WTC11 (cell line): ENCODE measurements around the gene N4BP2L2. TPM values are rescaled to one million over a fixed set of nuclear protein-coding genes. Genes with fewer than 3 reads are reported as not detected.

Experiments
- ATAC-seq: fragments of 200-7000 bp; cut with Tn5 transposase; 2 replicates; pipeline ENCODE4 v1.10.0; 2021; ENCODE audit warnings: mild to moderate bottlenecking, moderate library complexity
- CTCF ChIA-PET: fragments of 300-600 bp; sonication (Branson Sonifier 250); formaldehyde crosslinking; loops from one replicate; lab custom pipeline; 2021; ENCODE audit warnings: antibody characterized with exemption; lab: Charles Lee
- POLR2A ChIA-PET: fragments of 350-600 bp; sonication (Branson Sonifier 250); formaldehyde crosslinking; loops from one replicate; lab custom pipeline; 2021; ENCODE audit warnings: antibody characterized with exemption; lab: Charles Lee
- DNase-seq: peaks from one replicate; pipeline ENCODE4 v3.0.0; 2021; ENCODE audit warnings: low spot score
- H3K27ac Mint-ChIP-seq: 2 replicates; pipeline ENCODE4 v1.8.0; 2021; ENCODE audit warnings: mixed read lengths
- H3K27me3 Mint-ChIP-seq: 2 replicates; pipeline ENCODE4 v1.8.0; 2021; ENCODE audit warnings: low read depth, mild to moderate bottlenecking, moderate library complexity, mixed read lengths
- H3K36me3 Mint-ChIP-seq: 2 replicates; pipeline ENCODE4 v1.8.0; 2021; ENCODE audit warnings: mixed read lengths
- H3K4me1 Mint-ChIP-seq: 2 replicates; pipeline ENCODE4 v1.8.0; 2022; ENCODE audit warnings: mixed read lengths
- H3K4me3 Mint-ChIP-seq: 2 replicates; pipeline ENCODE4 v1.8.0; 2021; ENCODE audit warnings: mild to moderate bottlenecking, moderate library complexity, mixed read lengths
- H3K9me3 Mint-ChIP-seq: 2 replicates; pipeline ENCODE4 v1.8.0; 2021; ENCODE audit warnings: mixed read lengths
- AR ChIP-seq: fragments of 250-450 bp; sonication (Bioruptor Pico); IDR thresholded peaks from 2 replicates; pipeline ENCODE4 v1.9.0; 2021; ENCODE audit warnings: mild to moderate bottlenecking
- CDX4 ChIP-seq: fragments of 250-450 bp; sonication (Bioruptor Pico); IDR thresholded peaks from 2 replicates; pipeline ENCODE4 v1.9.0; 2021; ENCODE audit warnings: moderate library complexity, mild to moderate bottlenecking, inconsistent platforms, borderline replicate concordance
- CREM ChIP-seq: sonication (generic); formaldehyde crosslinking; IDR thresholded peaks from 2 replicates; pipeline ENCODE4 v1.8.1; 2022; ENCODE audit warnings: mild to moderate bottlenecking, missing genetic modification reagents, moderate library complexity
- CTCF ChIP-seq: fragments of 200-600 bp; IDR thresholded peaks from 2 replicates; pipeline ENCODE4 v1.8.0; 2022; ENCODE audit warnings: antibody characterized with exemption
- ERG ChIP-seq: fragments of 250-450 bp; sonication (Bioruptor Pico); IDR thresholded peaks from 2 replicates; pipeline ENCODE4 v1.8.0; 2021; ENCODE audit warnings: mild to moderate bottlenecking
- ESRRA ChIP-seq: sonication (generic); formaldehyde crosslinking; IDR thresholded peaks from 2 replicates; pipeline ENCODE4 v1.8.1; 2022; ENCODE audit warnings: mild to moderate bottlenecking, missing genetic modification reagents, borderline replicate concordance
- FOXK1 ChIP-seq: sonication (generic); formaldehyde crosslinking; IDR thresholded peaks from 2 replicates; pipeline ENCODE4 v1.8.0; 2022; ENCODE audit warnings: mild to moderate bottlenecking, moderate library complexity, missing genetic modification reagents
- GABPB1 ChIP-seq: sonication (generic); formaldehyde crosslinking; IDR thresholded peaks from 2 replicates; pipeline ENCODE4 v1.8.1; 2023; ENCODE audit warnings: mild to moderate bottlenecking, missing genetic modification reagents
- JAZF1 ChIP-seq: fragments of 250-450 bp; sonication (Bioruptor Pico); IDR thresholded peaks from 2 replicates; pipeline ENCODE4 v1.9.0; 2021; ENCODE audit warnings: moderate library complexity, mild to moderate bottlenecking, inconsistent platforms
- MYBL2 ChIP-seq: sonication (generic); formaldehyde crosslinking; IDR thresholded peaks from 2 replicates; pipeline ENCODE4 v1.8.1; 2023; ENCODE audit warnings: mild to moderate bottlenecking, moderate library complexity, missing genetic modification reagents
- NR2C2 ChIP-seq: sonication (generic); formaldehyde crosslinking; IDR thresholded peaks from 2 replicates; pipeline ENCODE4 v1.8.0; 2022; ENCODE audit warnings: mild to moderate bottlenecking, missing genetic modification reagents
- PRRX2 ChIP-seq: fragments of 250-450 bp; sonication (Bioruptor Pico); IDR thresholded peaks from 2 replicates; pipeline ENCODE4 v1.8.0; 2021; ENCODE audit warnings: mild to moderate bottlenecking
- SMAD3 ChIP-seq: sonication (generic); formaldehyde crosslinking; IDR thresholded peaks from 2 replicates; pipeline ENCODE4 v1.8.0; 2022; ENCODE audit warnings: missing genetic modification reagents, mild to moderate bottlenecking, borderline replicate concordance
- ZNF263 ChIP-seq: sonication (generic); formaldehyde crosslinking; IDR thresholded peaks from 2 replicates; pipeline ENCODE4 v1.8.1; 2022; ENCODE audit warnings: low read depth, mild to moderate bottlenecking, moderate library complexity, missing genetic modification reagents
- ZNF317 ChIP-seq: sonication (generic); formaldehyde crosslinking; IDR thresholded peaks from 2 replicates; pipeline ENCODE4 v1.8.1; 2023; ENCODE audit warnings: low read depth, mild to moderate bottlenecking, moderate library complexity, missing genetic modification reagents, borderline replicate concordance
- total RNA-seq: library from RNA; stranded (reverse); gene quantifications from 3 replicates; pipeline ENCODE4 v1.2.3, GENCODE V29; 2021
- TF ChIP-seq, protein P1 (sequence below): fragments of 250-450 bp; sonication (Bioruptor Pico); conservative IDR thresholded peaks from 2 replicates; pipeline ENCODE4 v1.9.0; 2021; ENCODE audit warnings: mild to moderate bottlenecking
- TF ChIP-seq, protein P2 (sequence below): fragments of 250-450 bp; sonication (Bioruptor Pico); IDR thresholded peaks from 2 replicates; pipeline ENCODE4 v1.9.0; 2021; ENCODE audit warnings: mild to moderate bottlenecking, borderline replicate concordance

The N4BP2L2 gene
- total RNA-seq, 1 experiment from 2014 or later: 68.9 TPM

- TF ChIP-seq, protein P1, sequence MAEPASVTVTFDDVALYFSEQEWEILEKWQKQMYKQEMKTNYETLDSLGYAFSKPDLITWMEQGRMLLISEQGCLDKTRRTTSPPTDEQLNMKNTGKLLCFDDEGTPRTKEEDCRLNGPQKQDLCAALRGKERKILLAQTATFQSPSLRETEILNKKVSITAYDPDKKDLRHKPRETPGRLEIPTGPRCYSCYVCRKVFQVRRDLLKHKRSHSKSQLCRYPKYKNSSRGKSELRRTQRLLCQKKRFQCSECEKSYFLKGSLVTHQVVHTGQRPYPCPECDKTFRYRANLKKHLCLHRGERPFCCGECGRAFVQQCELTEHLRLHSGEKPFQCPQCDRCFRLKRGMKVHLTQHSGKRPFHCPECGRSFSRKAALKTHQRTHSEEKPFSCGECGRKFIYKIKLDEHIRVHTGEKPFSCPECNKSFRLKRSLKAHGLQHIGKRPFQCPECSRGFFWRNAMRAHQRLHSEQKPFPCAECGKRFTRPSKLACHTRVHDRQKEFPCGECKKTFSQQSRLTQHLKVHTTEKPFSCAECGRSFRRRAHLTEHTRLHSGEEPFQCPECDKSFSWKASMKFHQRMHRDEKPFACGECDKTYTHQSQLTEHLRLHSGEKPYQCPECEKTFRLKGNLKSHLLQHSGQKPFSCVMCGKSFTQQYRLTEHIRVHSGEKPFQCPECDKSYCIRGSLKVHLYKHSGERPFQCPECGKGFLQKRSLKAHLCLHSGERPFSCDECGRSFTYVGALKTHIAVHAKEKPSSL (CRISPR knock-in tag): no peak
- TF ChIP-seq, protein P2, sequence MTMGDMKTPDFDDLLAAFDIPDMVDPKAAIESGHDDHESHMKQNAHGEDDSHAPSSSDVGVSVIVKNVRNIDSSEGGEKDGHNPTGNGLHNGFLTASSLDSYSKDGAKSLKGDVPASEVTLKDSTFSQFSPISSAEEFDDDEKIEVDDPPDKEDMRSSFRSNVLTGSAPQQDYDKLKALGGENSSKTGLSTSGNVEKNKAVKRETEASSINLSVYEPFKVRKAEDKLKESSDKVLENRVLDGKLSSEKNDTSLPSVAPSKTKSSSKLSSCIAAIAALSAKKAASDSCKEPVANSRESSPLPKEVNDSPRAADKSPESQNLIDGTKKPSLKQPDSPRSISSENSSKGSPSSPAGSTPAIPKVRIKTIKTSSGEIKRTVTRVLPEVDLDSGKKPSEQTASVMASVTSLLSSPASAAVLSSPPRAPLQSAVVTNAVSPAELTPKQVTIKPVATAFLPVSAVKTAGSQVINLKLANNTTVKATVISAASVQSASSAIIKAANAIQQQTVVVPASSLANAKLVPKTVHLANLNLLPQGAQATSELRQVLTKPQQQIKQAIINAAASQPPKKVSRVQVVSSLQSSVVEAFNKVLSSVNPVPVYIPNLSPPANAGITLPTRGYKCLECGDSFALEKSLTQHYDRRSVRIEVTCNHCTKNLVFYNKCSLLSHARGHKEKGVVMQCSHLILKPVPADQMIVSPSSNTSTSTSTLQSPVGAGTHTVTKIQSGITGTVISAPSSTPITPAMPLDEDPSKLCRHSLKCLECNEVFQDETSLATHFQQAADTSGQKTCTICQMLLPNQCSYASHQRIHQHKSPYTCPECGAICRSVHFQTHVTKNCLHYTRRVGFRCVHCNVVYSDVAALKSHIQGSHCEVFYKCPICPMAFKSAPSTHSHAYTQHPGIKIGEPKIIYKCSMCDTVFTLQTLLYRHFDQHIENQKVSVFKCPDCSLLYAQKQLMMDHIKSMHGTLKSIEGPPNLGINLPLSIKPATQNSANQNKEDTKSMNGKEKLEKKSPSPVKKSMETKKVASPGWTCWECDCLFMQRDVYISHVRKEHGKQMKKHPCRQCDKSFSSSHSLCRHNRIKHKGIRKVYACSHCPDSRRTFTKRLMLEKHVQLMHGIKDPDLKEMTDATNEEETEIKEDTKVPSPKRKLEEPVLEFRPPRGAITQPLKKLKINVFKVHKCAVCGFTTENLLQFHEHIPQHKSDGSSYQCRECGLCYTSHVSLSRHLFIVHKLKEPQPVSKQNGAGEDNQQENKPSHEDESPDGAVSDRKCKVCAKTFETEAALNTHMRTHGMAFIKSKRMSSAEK (CRISPR knock-in tag): no peak
- TF ChIP-seq ERG (CRISPR knock-in tag) (no peak), SMAD3 (CRISPR knock-in tag) (peak; percentile 49; the same call in 1 of the 2 replicates), PRRX2 (CRISPR knock-in tag) (no peak), CTCF (no peak), ZNF317 (CRISPR knock-in tag) (peak; percentile 93)
Observed at GRCh38 chr13:32538621-32539246, at the start of gene N4BP2L2 (continued).

GRCh38 chr13:32587811-32588170 lies 49.2 kb upstream of the N4BP2L2 start:
- Mint-ChIP-seq H3K27me3 (peaks cover 8% of the 10 kb centered on the region), H3K27ac (peak overlapping the region; percentile 83), H3K36me3 (no peaks in the 10 kb centered on the region), H3K9me3 (no peaks in the 10 kb centered on the region), H3K4me1 (peaks cover 38% of the 10 kb centered on the region), H3K4me3 (peak overlapping the region; percentile 86)
- no peak for DNase-seq
- ATAC-seq: no peak
- no peak for TF ChIP-seq CTCF
- TF ChIP-seq AR (CRISPR knock-in tag): no peak
- TF ChIP-seq NR2C2: no peak
- TF ChIP-seq JAZF1: no peak
- TF ChIP-seq CREM: no peak
- no peak for TF ChIP-seq ESRRA
- no peak for TF ChIP-seq ZNF317 (CRISPR knock-in tag)
- TF ChIP-seq FOXK1 (CRISPR knock-in tag): no peak
- no peak for TF ChIP-seq CDX4
- TF ChIP-seq MYBL2 (CRISPR knock-in tag): no peak
- TF ChIP-seq GABPB1 (CRISPR knock-in tag): no peak
- no peak for TF ChIP-seq ZNF263 (CRISPR knock-in tag)
- ChIA-PET POLR2A (interaction anchor here (1.1 to 1.3 kb wide), 2 partner anchors 52 to 87 kb away, joined by 4 to 6 read pairs; no protein-coding TSS in a partner anchor), CTCF (interaction anchor here (0.7 to 1.7 kb wide), 8 partner anchors 48 to 955 kb away, joined by 3 to 18 read pairs (median 4); partner anchors contain the start of gene N4BP2L2)
